Endodermal cell (in vitro differentiated cells): ENCODE results near the gene DLGAP3. TPM values are rescaled to one million over a fixed set of nuclear protein-coding genes. Genes with fewer than 3 reads are reported as not detected.

Experiments used
- DNase-seq: peaks from one replicate; pipeline ENCODE4 v3.0.0-alpha.2; 2017
- H3K27ac ChIP-seq: 2 replicates; pipeline ENCODE4 v1.5.1; 2013; ENCODE audit warnings: mild to moderate bottlenecking, low read depth, low read length, moderate library complexity
- H3K27me3 ChIP-seq: 2 replicates; pipeline ENCODE4 v1.6.1; 2013; ENCODE audit warnings: mild to moderate bottlenecking, low read length, moderate library complexity; ENCODE audit not compliant: insufficient read depth, control insufficient read depth, poor library complexity, severe bottlenecking
- H3K36me3 ChIP-seq: 2 replicates; pipeline ENCODE4 v1.7.0; 2013; ENCODE audit warnings: mild to moderate bottlenecking, low read length, moderate library complexity; ENCODE audit not compliant: control insufficient read depth, insufficient read depth
- H3K4me1 ChIP-seq: one replicate; pipeline ENCODE4 v1.7.0; 2013; ENCODE audit warnings: low read length; ENCODE audit not compliant: control insufficient read depth, insufficient read depth
- H3K4me3 ChIP-seq: 2 replicates; pipeline ENCODE4 v1.5.1; 2013; ENCODE audit warnings: mild to moderate bottlenecking, low read length, moderate library complexity
- H3K9ac ChIP-seq: 2 replicates; pipeline ENCODE4 v1.6.1; 2013; ENCODE audit warnings: mild to moderate bottlenecking, low read length, moderate library complexity; ENCODE audit not compliant: poor library complexity, severe bottlenecking; ENCODE audit errors: extremely low read depth
- H3K9me3 ChIP-seq: 2 replicates; pipeline ENCODE4 v1.6.1; 2013; ENCODE audit warnings: mild to moderate bottlenecking, low read length, moderate library complexity; ENCODE audit not compliant: control insufficient read depth
- H3K27ac Mint-ChIP-seq: 2 replicates; pipeline ENCODE4 v1.8.0; 2020; ENCODE audit warnings: mixed read lengths
- H3K27me3 Mint-ChIP-seq: 2 replicates; pipeline ENCODE4 v1.8.0; 2021; ENCODE audit warnings: mild to moderate bottlenecking, mixed read lengths; ENCODE audit not compliant: insufficient read depth
- H3K36me3 Mint-ChIP-seq: 2 replicates; pipeline ENCODE4 v1.8.0; 2020; ENCODE audit warnings: low read depth, mixed read lengths
- H3K4me1 Mint-ChIP-seq: 2 replicates; pipeline ENCODE4 v1.8.0; 2020; ENCODE audit warnings: mixed read lengths
- H3K4me3 Mint-ChIP-seq: 2 replicates; pipeline ENCODE4 v1.8.0; 2020; ENCODE audit warnings: mild to moderate bottlenecking, moderate library complexity, mixed read lengths
- H3K9me3 Mint-ChIP-seq: 2 replicates; pipeline ENCODE4 v1.8.0; 2020; ENCODE audit warnings: mild to moderate bottlenecking, mixed read lengths
- WGBS, 2 experiments: methylation state at CpG; one replicate each; pipeline versions ENCODE4 v1.1.5 to v1.1.7; 2013; ENCODE audit warnings: missing lambda C conversion rate in 2 of 2, mixed read lengths in 1 of 2; ENCODE audit not compliant: insufficient coverage in 1 of 2, insufficient read length in 1 of 2; 5-methylcytosine and 5-hydroxymethylcytosine counted together
- total RNA-seq, 2 donors: library from RNA; stranded (reverse); fragmentation: NEBNext Ultra II Directional in 1 of 2; extraction: Animal tissue kit (Norgen Biotek cat#: 25700) in 1 of 2; gene quantifications; 2 replicates in 1 of 2; 3 replicates in 1 of 2; pipeline ENCODE4 v1.2.1, GENCODE V29; 2021
- TF ChIP-seq, protein P1 (sequence below): fragments of 200-600 bp; sonication (generic); conservative IDR thresholded peaks from 2 replicates; pipeline ENCODE4 v1.5.0; 2021; ENCODE audit warnings: antibody characterized with exemption, mild to moderate bottlenecking

DLGAP3 gene
- total RNA-seq, 2 donors from 2014 or later: 4.4 to 4.6 TPM

GRCh38 chr1:34918977-34919561, 10.4 kb downstream of the DLGAP3 start:
- no peak overlapping the region for H3K4me3 Mint-ChIP-seq
- peak; percentile 86 for DNase-seq
- H3K4me3 ChIP-seq: no peak overlapping the region
- no peak overlapping the region for H3K27ac Mint-ChIP-seq
- no peak overlapping the region for H3K27ac ChIP-seq
- TF ChIP-seq, protein P1, sequence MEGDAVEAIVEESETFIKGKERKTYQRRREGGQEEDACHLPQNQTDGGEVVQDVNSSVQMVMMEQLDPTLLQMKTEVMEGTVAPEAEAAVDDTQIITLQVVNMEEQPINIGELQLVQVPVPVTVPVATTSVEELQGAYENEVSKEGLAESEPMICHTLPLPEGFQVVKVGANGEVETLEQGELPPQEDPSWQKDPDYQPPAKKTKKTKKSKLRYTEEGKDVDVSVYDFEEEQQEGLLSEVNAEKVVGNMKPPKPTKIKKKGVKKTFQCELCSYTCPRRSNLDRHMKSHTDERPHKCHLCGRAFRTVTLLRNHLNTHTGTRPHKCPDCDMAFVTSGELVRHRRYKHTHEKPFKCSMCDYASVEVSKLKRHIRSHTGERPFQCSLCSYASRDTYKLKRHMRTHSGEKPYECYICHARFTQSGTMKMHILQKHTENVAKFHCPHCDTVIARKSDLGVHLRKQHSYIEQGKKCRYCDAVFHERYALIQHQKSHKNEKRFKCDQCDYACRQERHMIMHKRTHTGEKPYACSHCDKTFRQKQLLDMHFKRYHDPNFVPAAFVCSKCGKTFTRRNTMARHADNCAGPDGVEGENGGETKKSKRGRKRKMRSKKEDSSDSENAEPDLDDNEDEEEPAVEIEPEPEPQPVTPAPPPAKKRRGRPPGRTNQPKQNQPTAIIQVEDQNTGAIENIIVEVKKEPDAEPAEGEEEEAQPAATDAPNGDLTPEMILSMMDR: peak; percentile 45
- peaks cover 2% of the 10 kb centered on the region for H3K4me1 Mint-ChIP-seq
- no peaks in the 10 kb centered on the region for H3K36me3 Mint-ChIP-seq
- no peaks in the 10 kb centered on the region for H3K9me3 ChIP-seq
- 20 to 50% methylated on average over 1 to 14 of the region's 14 CpGs for WGBS, 2 experiments
- no peaks in the 10 kb centered on the region for H3K36me3 ChIP-seq
- H3K27me3 Mint-ChIP-seq: peaks cover 25% of the 10 kb centered on the region
- peaks cover 15% of the 10 kb centered on the region for H3K27me3 ChIP-seq
- H3K9me3 Mint-ChIP-seq: no peaks in the 10 kb centered on the region
- H3K4me1 ChIP-seq: no peaks in the 10 kb centered on the region
- no peak overlapping the region for H3K9ac ChIP-seq

DNA sequence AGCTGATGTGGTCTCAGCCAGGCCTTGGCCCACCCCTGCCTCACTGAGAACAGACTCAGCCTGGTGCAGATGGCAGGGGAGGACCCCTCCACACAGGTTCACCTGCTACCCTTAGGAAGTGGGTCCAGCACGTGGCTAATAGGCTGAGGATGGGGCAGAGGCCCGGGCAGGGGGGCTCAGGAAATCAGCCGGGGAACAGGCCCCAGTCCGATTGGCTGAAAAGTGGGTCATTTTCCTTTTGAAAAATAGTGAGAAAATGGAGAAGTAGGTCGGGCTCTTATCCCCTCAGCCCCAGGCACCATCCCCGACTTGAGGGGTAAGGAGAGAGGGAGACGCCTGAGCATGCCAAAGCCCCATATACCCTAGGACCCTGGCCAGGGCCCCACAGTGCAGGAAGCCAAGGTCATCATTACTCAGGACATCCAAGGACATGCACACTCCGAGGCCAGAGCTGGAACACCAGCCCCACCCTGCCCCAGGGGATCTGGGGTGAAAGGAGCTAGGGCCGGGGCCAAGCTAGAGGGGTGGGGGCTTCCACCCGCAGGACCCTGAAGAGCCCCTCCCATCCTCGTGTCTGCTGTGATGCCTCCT, 11.0 kb downstream of the DLGAP3 start:
- Mint-ChIP-seq H3K36me3 (no peaks in the 10 kb centered on the region), H3K9me3 (no peaks in the 10 kb centered on the region), H3K27me3 (peaks cover 19% of the 10 kb centered on the region), H3K4me3 (no peak overlapping the region), H3K4me1 (peaks cover 2% of the 10 kb centered on the region), H3K27ac (no peak overlapping the region)
- H3K27ac ChIP-seq: no peak overlapping the region
- no peak for DNase-seq
- no peaks in the 10 kb centered on the region for H3K4me1 ChIP-seq
- WGBS, 2 experiments: 76 to 82% methylated on average over 4 to 11 of the region's 11 CpGs
- no peak overlapping the region for H3K9ac ChIP-seq
- no peaks in the 10 kb centered on the region for H3K36me3 ChIP-seq
- H3K4me3 ChIP-seq: no peak overlapping the region
- H3K9me3 ChIP-seq: no peaks in the 10 kb centered on the region
- TF ChIP-seq, protein P1: no peak
- H3K27me3 ChIP-seq: peaks cover 9% of the 10 kb centered on the region

GRCh38 chr1:34917017-34917416, 12.4 kb downstream of the DLGAP3 start:
- TF ChIP-seq, protein P1: no peak
- Mint-ChIP-seq H3K9me3 (no peaks in the 10 kb centered on the region), H3K27ac (no peak overlapping the region), H3K4me3 (no peak overlapping the region), H3K36me3 (no peaks in the 10 kb centered on the region), H3K4me1 (peaks cover 2% of the 10 kb centered on the region), H3K27me3 (peaks cover 10% of the 10 kb centered on the region)
- H3K27me3 ChIP-seq: no peaks in the 10 kb centered on the region
- WGBS, 2 experiments: 86 to 93% methylated on average over 4 to 6 of the region's 6 CpGs
- H3K4me1 ChIP-seq: no peaks in the 10 kb centered on the region
- H3K9ac ChIP-seq: no peak overlapping the region
- no peak for DNase-seq
- no peak overlapping the region for H3K27ac ChIP-seq
- no peaks in the 10 kb centered on the region for H3K36me3 ChIP-seq
- H3K9me3 ChIP-seq: no peaks in the 10 kb centered on the region
- H3K4me3 ChIP-seq: no peak overlapping the region
